Adrenal gland (tissue), 12 donors: ENCODE data around the gene SMYD1. TPM values are rescaled to one million over a fixed set of nuclear protein-coding genes. Genes with fewer than 3 reads are reported as not detected.

Experiments
- DNase-seq, 7 donors: peaks; one replicate each; pipeline ENCODE4 v3.0.0-alpha.2; 2019 to 2020
- H3K27ac ChIP-seq, 5 donors: fragments of 200-600 bp; sonication (generic) in 4 of 5; 1 replicate in 3 of 5; 2 replicates in 2 of 5; pipeline versions ENCODE4 v1.5.1 to v1.8.0; 2016 to 2020; ENCODE audit warnings: mild to moderate bottlenecking in 1 of 5
- H3K27me3 ChIP-seq: fragments of 200-600 bp; 2 replicates; pipeline ENCODE4 v1.8.0; 2021
- H3K36me3 ChIP-seq, 2 donors: fragments of 200-600 bp; replicated peaks in 1 of 2; 1 replicate in 1 of 2; 2 replicates in 1 of 2; pipeline versions ENCODE4 v1.5.1 to v1.8.0; 2018 to 2022
- H3K4me1 ChIP-seq, 2 donors: fragments of 200-600 bp; replicated peaks in 1 of 2; 1 replicate in 1 of 2; 2 replicates in 1 of 2; pipeline versions ENCODE4 v1.5.1 to v1.8.0; 2018 to 2021
- H3K4me3 ChIP-seq, 4 donors: fragments of 200-600 bp; sonication (generic) in 3 of 4; one replicate each; pipeline ENCODE4 v1.5.1; 2016 to 2018
- H3K9me3 ChIP-seq, 3 donors: fragments of 200-600 bp; sonication (generic) in 1 of 3; replicated peaks in 1 of 3; 1 replicate in 2 of 3; 2 replicates in 1 of 3; pipeline versions ENCODE4 v1.5.1 to v1.8.0; 2016 to 2021
- CTCF ChIP-seq, 6 experiments: fragments of 450-650 bp in 4 of 6; fragments of 200-600 bp in 2 of 6; sonication (generic) in 1 of 6; IDR thresholded peaks; 1 replicate in 5 of 6; 2 replicates in 1 of 6; pipeline versions ENCODE4 v1.5.1 to v1.8.0; 2016 to 2021; ENCODE audit warnings: antibody characterized with exemption in 6 of 6, mild to moderate bottlenecking in 2 of 6, moderate library complexity in 1 of 6
- POLR2A ChIP-seq, 2 donors: fragments of 450-650 bp; IDR thresholded peaks; one replicate each; pipeline ENCODE4 v1.6.1; 2017; ENCODE audit warnings: antibody characterized with exemption in 2 of 2, mild to moderate bottlenecking in 2 of 2, moderate library complexity in 1 of 2
- WGBS, 4 donors: extraction: QIAGEN DNeasy Blood & Tissue Kit in 2 of 4; methylation state at CpG; one replicate each; pipeline versions ENCODE4 v1.1.5 to v1.1.7; 2013 to 2017; 5-methylcytosine and 5-hydroxymethylcytosine counted together
- intact Hi-C, 2 donors: fragments of 100-400 bp; cut with DNase I; formaldehyde crosslinking; loops; one replicate each; pipeline versions ENCODE4 v1.14.1 to v1.15.0; 2022 to 2023
- polyA plus RNA-seq, 3 donors: library from polyadenylated mRNA; stranded (reverse); fragments of 200-250 nt in 2 of 3; fragments of 350-450 nt in 1 of 3; fragmentation: Illumina TruSeq in 1 of 3; extraction: RNeasy Lipid Tissue Mini Kit (QIAGEN cat#74804) in 1 of 3; gene quantifications; one replicate each; pipeline ENCODE4 v1.2.3, GENCODE V29; 2013 to 2014
- total RNA-seq, 9 donors: library from RNA; depleted of rRNA in 4 of 9; stranded (reverse); fragments of >200 nt in 4 of 9; fragments of 120-200 nt in 1 of 9; fragmentation: NEBNext Ultra II Directional in 1 of 9; extraction: Animal tissue kit (Norgen Biotek cat#: 25700) in 1 of 9; gene quantifications; one replicate each; pipeline versions ENCODE4 v1.1.0 to v1.2.4, GENCODE V29; 2013 to 2023
- donor health status: healthy with polysubstance abuse.
- donor health status: Bipolar disorder and iron deficiency.
- donor health status: DM: yes; HTN: yes; CAD: no.
- donor health status: DM: no; HTN: no; CAD: no.
- donor health status: DM: no; HTN: no; CAD: no.
- donor health status: DM: yes; HTN: yes; CAD: no.

The SMYD1 gene
- total and polyA plus RNA-seq, 12 donors = under 0.01 to 0.34 (median 0.07) TPM; not detected in 8

GRCh38 chr2:88125344-88125923 is 57.8 kb downstream of the SMYD1 start:
- DNase-seq = no peak
- intact Hi-C loops = no loop called here
- peaks cover 5% of the 10 kb centered on the region for H3K27me3 ChIP-seq
- TF ChIP-seq CTCF (IDR thresholded peaks at IDR 0.05) (no peak), POLR2A (IDR thresholded peaks at IDR 0.05) (no peak)
- no peaks in the 10 kb centered on the region for H3K36me3 ChIP-seq
- WGBS, 4 donors = 66 to 71% (median 69%) methylated on average over 3 of the region's 3 CpGs
- H3K9me3 ChIP-seq = no peaks in the 10 kb centered on the region
- no peak overlapping the region for H3K4me3 ChIP-seq
- no peaks in the 10 kb centered on the region for H3K4me1 ChIP-seq
- no peak overlapping the region for H3K27ac ChIP-seq

- no peak for TF ChIP-seq CTCF (IDR thresholded peaks at IDR 0.05)
- TF ChIP-seq POLR2A (IDR thresholded peaks at IDR 0.05) = no peak
- Histone ChIP-seq H3K9me3 (no peaks in the 10 kb centered on the region), H3K36me3 (no peaks in the 10 kb centered on the region), H3K4me1 (no peaks in the 10 kb centered on the region), H3K27me3 (peaks cover 5% of the 10 kb centered on the region), H3K4me3 (no peak overlapping the region), H3K27ac (no peak overlapping the region)
- DNase-seq = no peak
- intact Hi-C loops = no loop called here
- WGBS, 4 donors = 82 to 87% (median 83%) methylated on average over 11 of the region's 11 CpGs
Measured at GRCh38 chr2:88125924-88126771, 58.5 kb downstream of the SMYD1 start.

- Histone ChIP-seq H3K9me3 (no peaks in the 10 kb centered on the region), H3K27me3 (peaks cover 5% of the 10 kb centered on the region), H3K27ac (no peak overlapping the region), H3K36me3 (no peaks in the 10 kb centered on the region), H3K4me3 (no peak overlapping the region), H3K4me1 (no peaks in the 10 kb centered on the region)
- no peak for TF ChIP-seq CTCF (IDR thresholded peaks at IDR 0.05)
- no peak for TF ChIP-seq POLR2A (IDR thresholded peaks at IDR 0.05)
- WGBS, 4 donors = 73 to 85% (median 83%) methylated on average over 3 of the region's 3 CpGs
- DNase-seq = no peak
- intact Hi-C loops = no loop called here
Measured at GRCh38 chr2:88126772-88127637, 59.4 kb downstream of the SMYD1 start.

GRCh38 chr2:88127638-88127887 is 59.9 kb downstream of the SMYD1 start:
- DNase-seq = no peak
- Histone ChIP-seq H3K36me3 (no peaks in the 10 kb centered on the region), H3K27me3 (peaks cover 5% of the 10 kb centered on the region), H3K9me3 (no peaks in the 10 kb centered on the region), H3K27ac (no peak overlapping the region), H3K4me1 (no peaks in the 10 kb centered on the region), H3K4me3 (no peak overlapping the region)
- 17 to 40% (median 23%) methylated on average over 1 of the region's 1 CpG for WGBS, 4 donors
- TF ChIP-seq POLR2A (IDR thresholded peaks at IDR 0.05) (no peak), CTCF (IDR thresholded peaks at IDR 0.05) (no peak)
- intact Hi-C loops = no loop called here
